SJCRH30 (cell line): Measurements from ENCODE around the gene KRTAP4-4. TPM values are rescaled to one million over a fixed set of nuclear protein-coding genes. Genes with fewer than 3 reads are reported as not detected.

Experiments used
- total RNA-seq: library from RNA; depleted of rRNA; stranded (reverse); fragments of >200 nt; shearing (Covaris generic); gene quantifications from 2 replicates; pipeline ENCODE4 v1.2.3, GENCODE V29; 2014; rRNA removed

The KRTAP4-4 gene
- total RNA-seq, 1 experiment from 2014 or later = not detected

Other genes starting within 250 kb of the KRTAP4-4 start
- gene KRT23, start 223.1 kb downstream of the KRTAP4-4 start, total RNA-seq = not detected in 2 replicates
- gene KRT39, start 193.8 kb downstream of the KRTAP4-4 start, total RNA-seq = not detected in 2 replicates
- not detected in 2 replicates for gene KRT40, start 176.4 kb downstream of the KRTAP4-4 start, total RNA-seq
- gene KRTAP3-3, start 166.6 kb downstream of the KRTAP4-4 start, total RNA-seq = not detected in 2 replicates
- gene KRTAP3-2, start 160.8 kb downstream of the KRTAP4-4 start, total RNA-seq = not detected in 2 replicates
- not detected in 2 replicates for gene KRTAP3-1, start 151.6 kb downstream of the KRTAP4-4 start, total RNA-seq
- not detected in 2 replicates for gene KRTAP1-5, start 133.5 kb downstream of the KRTAP4-4 start, total RNA-seq
- gene KRTAP1-4, start 130.6 kb downstream of the KRTAP4-4 start, total RNA-seq = not detected in 2 replicates
- gene KRTAP1-3, start 125.9 kb downstream of the KRTAP4-4 start, total RNA-seq = not detected in 2 replicates
- not detected in 2 replicates for gene KRTAP1-1, start 119.3 kb downstream of the KRTAP4-4 start, total RNA-seq
- gene KRTAP2-1, start 113.4 kb downstream of the KRTAP4-4 start, total RNA-seq = not detected in 2 replicates
- not detected in 2 replicates for gene KRTAP2-2, start 105.5 kb downstream of the KRTAP4-4 start, total RNA-seq
- not detected in 2 replicates for gene KRTAP2-3, start 100.6 kb downstream of the KRTAP4-4 start, total RNA-seq
- not detected in 2 replicates for gene KRTAP2-4, start 94.9 kb downstream of the KRTAP4-4 start, total RNA-seq
- gene KRTAP4-7, start 76.6 kb downstream of the KRTAP4-4 start, total RNA-seq = 0.18 TPM in 1 of 2 replicates, not detected in the other
- not detected in 2 replicates for gene KRTAP4-8, start 62.6 kb downstream of the KRTAP4-4 start, total RNA-seq
- not detected in 2 replicates for gene KRTAP4-16, start 58.5 kb downstream of the KRTAP4-4 start, total RNA-seq
- gene KRTAP4-9, start 55.4 kb downstream of the KRTAP4-4 start, total RNA-seq = not detected in 2 replicates
- not detected in 2 replicates for gene KRTAP4-11, start 42.4 kb downstream of the KRTAP4-4 start, total RNA-seq
- gene KRTAP4-12, start 36.6 kb downstream of the KRTAP4-4 start, total RNA-seq = 0.22 TPM in 1 of 2 replicates, not detected in the other
- not detected in 2 replicates for gene KRTAP4-6, start 20.2 kb downstream of the KRTAP4-4 start, total RNA-seq
- not detected in 2 replicates for gene KRTAP4-5, start 10.9 kb downstream of the KRTAP4-4 start, total RNA-seq
- not detected in 2 replicates for gene KRTAP4-3, start 7.5 kb upstream of the KRTAP4-4 start, total RNA-seq
- 0.14 TPM in 1 of 2 replicates, not detected in the other for gene KRTAP4-2, start 17.5 kb upstream of the KRTAP4-4 start, total RNA-seq
- not detected in 2 replicates for gene KRTAP4-1, start 24.2 kb upstream of the KRTAP4-4 start, total RNA-seq
- gene KRTAP9-1, start 29.1 kb upstream of the KRTAP4-4 start, total RNA-seq = not detected in 2 replicates
- gene KRTAP9-2, start 65.9 kb upstream of the KRTAP4-4 start, total RNA-seq = not detected in 2 replicates
- not detected in 2 replicates for gene KRTAP9-3, start 71.7 kb upstream of the KRTAP4-4 start, total RNA-seq
- not detected in 2 replicates for gene KRTAP9-8, start 77.3 kb upstream of the KRTAP4-4 start, total RNA-seq
- gene KRTAP9-4, start 88.9 kb upstream of the KRTAP4-4 start, total RNA-seq = 0.10 TPM in 1 of 2 replicates, not detected in the other
- gene KRTAP9-9, start 94.6 kb upstream of the KRTAP4-4 start, total RNA-seq = not detected in 2 replicates
- not detected in 2 replicates for gene KRTAP9-6, start 104.6 kb upstream of the KRTAP4-4 start, total RNA-seq
- not detected in 2 replicates for gene KRTAP9-7, start 115.0 kb upstream of the KRTAP4-4 start, total RNA-seq
- gene KRTAP29-1, start 142.1 kb upstream of the KRTAP4-4 start, total RNA-seq = not detected in 2 replicates
- not detected in 2 replicates for gene KRTAP16-1, start 148.6 kb upstream of the KRTAP4-4 start, total RNA-seq
- not detected in 2 replicates for gene KRTAP17-1, start 155.0 kb upstream of the KRTAP4-4 start, total RNA-seq
- gene KRT33A, start 190.1 kb upstream of the KRTAP4-4 start, total RNA-seq = not detected in 2 replicates
- gene KRT33B, start 209.1 kb upstream of the KRTAP4-4 start, total RNA-seq = not detected in 2 replicates
- 0.08 TPM in 1 of 2 replicates, not detected in the other for gene KRT34, start 221.6 kb upstream of the KRTAP4-4 start, total RNA-seq
- gene KRT31, start 236.9 kb upstream of the KRTAP4-4 start, total RNA-seq = 0.08 TPM in 1 of 2 replicates, not detected in the other